ENCODE measurements around the gene C10orf71.
A peak's percentile ranks its signal among the peaks of the same experiment; 100 is the strongest.

Gene C10orf71

DNA sequence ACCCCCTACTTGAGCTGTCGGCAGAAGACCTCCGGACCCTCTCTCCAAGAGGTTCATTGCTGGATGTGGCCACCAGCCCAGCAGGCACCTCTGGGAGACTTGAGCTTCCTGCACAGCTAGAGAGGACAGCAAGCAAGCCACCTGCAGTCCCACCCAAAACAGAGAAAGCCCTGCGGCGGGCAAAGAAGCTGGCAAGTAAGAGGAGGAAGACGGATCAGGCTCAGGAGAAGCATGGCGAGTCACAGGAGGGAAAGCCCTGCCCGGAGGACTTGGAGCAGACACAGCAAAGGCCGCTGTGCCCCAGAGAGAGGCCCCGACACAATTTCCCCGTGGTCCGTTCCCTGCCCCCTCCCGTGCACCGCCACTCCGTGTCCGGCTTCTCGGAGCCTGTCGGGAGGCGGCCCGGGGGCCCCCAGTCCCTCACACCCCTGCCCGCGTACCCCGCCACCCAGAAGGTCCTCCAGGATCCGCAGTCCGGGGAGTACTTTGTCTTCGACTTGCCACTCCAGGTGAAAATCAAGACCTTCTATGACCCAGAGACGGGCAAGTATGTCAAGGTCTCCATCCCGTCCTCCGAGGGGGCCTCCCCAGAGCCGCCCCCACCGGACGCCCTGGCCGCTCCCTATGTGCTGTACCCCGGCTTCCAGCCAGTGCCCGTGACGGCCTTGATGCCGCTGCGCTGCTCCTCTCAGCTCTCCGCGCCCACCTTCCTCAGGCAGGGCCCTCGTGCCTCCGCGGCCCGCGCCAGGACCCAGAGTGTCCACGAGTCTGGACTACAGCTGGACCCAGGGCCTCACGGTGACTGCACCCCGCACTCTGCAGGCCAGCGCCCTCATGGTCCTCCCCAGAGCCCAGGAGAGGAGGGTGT lies 27.2 kb downstream of the C10orf71 start:
- TF ChIP-seq ZNF146 (tag by site-specific recombination; IDR thresholded peaks at IDR 0.05) (no peak), ZNF626 (tag by site-specific recombination; IDR thresholded peaks at IDR 0.05) (no peak), ZFHX2 (tag by site-specific recombination; conservative IDR thresholded peaks at IDR 0.05) (no peak), SCRT2 (tag by site-specific recombination; IDR thresholded peaks at IDR 0.05) (no peak), TCF7L2 (IDR thresholded peaks at IDR 0.05; ENCODE audit: borderline replicate concordance, low read depth, low read length) (no peak), ZNF747 (tag by site-specific recombination; IDR thresholded peaks at IDR 0.05) (no peak), ZBTB20 (tag by site-specific recombination; IDR thresholded peaks at IDR 0.05) (no peak)
- TF ChIP-seq, protein P1, sequence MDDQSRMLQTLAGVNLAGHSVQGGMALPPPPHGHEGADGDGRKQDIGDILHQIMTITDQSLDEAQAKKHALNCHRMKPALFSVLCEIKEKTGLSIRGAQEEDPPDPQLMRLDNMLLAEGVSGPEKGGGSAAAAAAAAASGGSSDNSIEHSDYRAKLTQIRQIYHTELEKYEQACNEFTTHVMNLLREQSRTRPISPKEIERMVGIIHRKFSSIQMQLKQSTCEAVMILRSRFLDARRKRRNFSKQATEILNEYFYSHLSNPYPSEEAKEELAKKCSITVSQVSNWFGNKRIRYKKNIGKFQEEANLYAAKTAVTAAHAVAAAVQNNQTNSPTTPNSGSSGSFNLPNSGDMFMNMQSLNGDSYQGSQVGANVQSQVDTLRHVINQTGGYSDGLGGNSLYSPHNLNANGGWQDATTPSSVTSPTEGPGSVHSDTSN (CRISPR knock-in tag; IDR thresholded peaks at IDR 0.05): no peak
- TF ChIP-seq, protein P2, sequence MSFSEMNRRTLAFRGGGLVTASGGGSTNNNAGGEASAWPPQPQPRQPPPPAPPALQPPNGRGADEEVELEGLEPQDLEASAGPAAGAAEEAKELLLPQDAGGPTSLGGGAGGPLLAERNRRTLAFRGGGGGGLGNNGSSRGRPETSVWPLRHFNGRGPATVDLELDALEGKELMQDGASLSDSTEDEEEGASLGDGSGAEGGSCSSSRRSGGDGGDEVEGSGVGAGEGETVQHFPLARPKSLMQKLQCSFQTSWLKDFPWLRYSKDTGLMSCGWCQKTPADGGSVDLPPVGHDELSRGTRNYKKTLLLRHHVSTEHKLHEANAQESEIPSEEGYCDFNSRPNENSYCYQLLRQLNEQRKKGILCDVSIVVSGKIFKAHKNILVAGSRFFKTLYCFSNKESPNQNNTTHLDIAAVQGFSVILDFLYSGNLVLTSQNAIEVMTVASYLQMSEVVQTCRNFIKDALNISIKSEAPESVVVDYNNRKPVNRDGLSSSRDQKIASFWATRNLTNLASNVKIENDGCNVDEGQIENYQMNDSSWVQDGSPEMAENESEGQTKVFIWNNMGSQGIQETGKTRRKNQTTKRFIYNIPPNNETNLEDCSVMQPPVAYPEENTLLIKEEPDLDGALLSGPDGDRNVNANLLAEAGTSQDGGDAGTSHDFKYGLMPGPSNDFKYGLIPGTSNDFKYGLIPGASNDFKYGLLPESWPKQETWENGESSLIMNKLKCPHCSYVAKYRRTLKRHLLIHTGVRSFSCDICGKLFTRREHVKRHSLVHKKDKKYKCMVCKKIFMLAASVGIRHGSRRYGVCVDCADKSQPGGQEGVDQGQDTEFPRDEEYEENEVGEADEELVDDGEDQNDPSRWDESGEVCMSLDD (tag by site-specific recombination; IDR thresholded peaks at IDR 0.05): no peak
- TF ChIP-seq, protein P3, sequence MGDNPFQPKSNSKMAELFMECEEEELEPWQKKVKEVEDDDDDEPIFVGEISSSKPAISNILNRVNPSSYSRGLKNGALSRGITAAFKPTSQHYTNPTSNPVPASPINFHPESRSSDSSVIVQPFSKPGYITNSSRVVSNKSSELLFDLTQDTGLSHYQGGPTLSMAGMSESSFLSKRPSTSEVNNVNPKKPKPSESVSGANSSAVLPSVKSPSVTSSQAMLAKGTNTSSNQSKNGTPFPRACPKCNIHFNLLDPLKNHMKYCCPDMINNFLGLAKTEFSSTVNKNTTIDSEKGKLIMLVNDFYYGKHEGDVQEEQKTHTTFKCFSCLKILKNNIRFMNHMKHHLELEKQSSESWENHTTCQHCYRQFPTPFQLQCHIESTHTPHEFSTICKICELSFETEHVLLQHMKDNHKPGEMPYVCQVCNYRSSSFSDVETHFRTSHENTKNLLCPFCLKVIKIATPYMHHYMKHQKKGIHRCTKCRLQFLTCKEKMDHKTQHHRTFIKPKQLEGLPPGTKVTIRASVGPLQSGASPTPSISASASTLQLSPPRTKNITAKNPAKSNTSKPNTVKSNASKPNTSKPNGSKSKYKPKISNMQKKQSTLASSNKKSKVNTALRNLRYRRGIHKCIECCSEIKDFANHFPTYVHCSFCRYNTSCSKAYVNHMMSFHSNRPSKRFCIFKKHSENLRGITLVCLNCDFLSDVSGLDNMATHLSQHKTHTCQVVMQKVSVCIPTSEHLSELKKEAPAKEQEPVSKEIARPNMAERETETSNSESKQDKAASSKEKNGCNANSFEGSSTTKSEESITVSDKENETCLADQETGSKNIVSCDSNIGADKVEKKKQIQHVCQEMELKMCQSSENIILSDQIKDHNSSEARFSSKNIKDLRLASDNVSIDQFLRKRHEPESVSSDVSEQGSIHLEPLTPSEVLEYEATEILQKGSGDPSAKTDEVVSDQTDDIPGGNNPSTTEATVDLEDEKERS (tag by site-specific recombination; IDR thresholded peaks at IDR 0.05): no peak
- CTCF ChIA-PET: interaction anchor here (0.7 kb wide), 1 partner anchor 468 kb away, joined by 3 read pairs; no protein-coding TSS in a partner anchor
- POLR2A ChIA-PET: no interaction called here
- H3K36me3 ChIP-seq (ENCODE audit: control insufficient read depth in 2 of 2, insufficient read depth in 1 of 2, low read length in 2 of 2): no peaks in the 10 kb centered on the region
- no peak overlapping the region for H3K27ac ChIP-seq (ENCODE audit: extremely low read depth, low read depth, low read length)
- H3K4me3 ChIP-seq (ENCODE audit: low read depth, low read length): no peak overlapping the region
- H3K9me3 ChIP-seq (ENCODE audit: control insufficient read depth, insufficient read depth, low read depth, low read length): no peaks in the 10 kb centered on the region
- no peaks in the 10 kb centered on the region for H3K4me1 ChIP-seq (ENCODE audit: control insufficient read depth, insufficient read depth, low read length)

DNA sequence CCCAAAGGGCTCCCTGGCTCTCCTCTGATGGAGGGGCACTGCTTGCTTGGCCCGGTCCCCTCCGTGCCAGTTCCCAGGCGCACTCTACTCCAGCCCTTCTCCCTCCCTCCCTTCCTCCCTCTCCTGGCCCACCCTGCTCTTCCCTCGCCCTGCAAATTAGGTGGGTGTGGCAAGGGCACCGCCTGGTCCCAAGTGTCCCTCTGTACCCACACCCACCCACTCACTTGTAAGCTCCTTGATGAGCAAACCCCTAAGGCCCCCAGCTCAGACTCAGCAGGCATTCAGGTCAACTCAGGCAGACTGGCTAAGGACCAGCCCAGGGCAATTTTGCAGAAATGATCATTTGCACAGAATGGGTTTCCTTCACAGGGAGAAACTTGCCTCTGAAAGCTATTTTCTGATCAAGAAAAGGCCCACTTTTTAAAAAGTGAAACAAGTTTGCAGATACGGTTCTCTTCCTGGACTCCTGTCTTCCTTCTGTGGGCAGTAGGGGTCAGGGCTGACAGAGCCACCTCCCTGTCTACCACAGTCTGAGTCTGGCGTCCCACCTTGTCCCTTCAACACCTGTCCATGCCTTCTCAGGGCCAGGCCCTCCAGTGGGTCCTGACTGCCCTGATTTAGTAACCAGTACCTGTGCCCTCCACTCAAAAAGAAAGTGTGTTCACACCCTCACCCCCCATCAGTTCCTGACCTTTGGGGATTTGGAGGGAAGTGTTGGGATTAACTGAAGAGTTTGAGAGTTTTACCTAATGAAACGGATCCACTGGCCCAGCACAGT lies 28.3 kb downstream of the C10orf71 start:
- TF ChIP-seq ZNF624 (tag by site-specific recombination; IDR thresholded peaks at IDR 0.05): no peak
- peak; percentile 51 for TF ChIP-seq ZFHX2 (tag by site-specific recombination; conservative IDR thresholded peaks at IDR 0.05)
- TF ChIP-seq ZNF214 (tag by site-specific recombination; IDR thresholded peaks at IDR 0.05; ENCODE audit: borderline replicate concordance): no peak
- TF ChIP-seq EGR2 (tag by site-specific recombination; IDR thresholded peaks at IDR 0.05; ENCODE audit: low read depth): peak; percentile 51; the same call in 1 of the 2 replicates
- peak; percentile 97 for TF ChIP-seq KLF1 (tag by site-specific recombination; IDR thresholded peaks at IDR 0.05)
- Histone ChIP-seq H3K27ac (ENCODE audit: extremely low read depth, low read depth, low read length) (no peak overlapping the region), H3K36me3 (ENCODE audit: control insufficient read depth in 2 of 2, insufficient read depth in 1 of 2, low read length in 2 of 2) (no peaks in the 10 kb centered on the region), H3K9me3 (ENCODE audit: control insufficient read depth, insufficient read depth, low read depth, low read length) (no peaks in the 10 kb centered on the region), H3K4me1 (ENCODE audit: control insufficient read depth, insufficient read depth, low read length) (no peaks in the 10 kb centered on the region), H3K4me3 (ENCODE audit: low read depth, low read length) (no peak overlapping the region)
- POLR2A ChIA-PET: no interaction called here
- CTCF ChIA-PET: no interaction called here
